GM12801 (cell line): ENCODE measurements around the gene AQP12B.
"Not testable (repeated sequence)": the region's sequence is repeated elsewhere in the genome, so short reads cannot be mapped to it uniquely, and the experiment has no call there.

Experiments used
- TF ChIP-seq, protein P1 (sequence below): IDR thresholded peaks from one replicate; pipeline ENCODE4 v1.5.1; 2011; ENCODE audit warnings: control low read depth; ENCODE audit not compliant: insufficient read length; ENCODE audit errors: extremely low read depth

AQP12B gene, protein sequence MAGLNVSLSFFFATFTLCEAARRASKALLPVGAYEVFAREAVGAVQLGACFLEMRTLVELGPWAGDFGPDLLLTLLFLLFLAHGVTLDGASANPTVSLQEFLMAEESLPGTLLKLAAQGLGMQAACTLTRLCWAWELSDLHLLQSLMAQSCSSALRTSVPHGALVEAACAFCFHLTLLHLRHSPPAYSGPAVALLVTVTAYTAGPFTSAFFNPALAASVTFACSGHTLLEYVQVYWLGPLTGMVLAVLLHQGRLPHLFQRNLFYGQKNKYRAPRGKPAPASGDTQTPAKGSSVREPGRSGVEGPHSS

DNA sequence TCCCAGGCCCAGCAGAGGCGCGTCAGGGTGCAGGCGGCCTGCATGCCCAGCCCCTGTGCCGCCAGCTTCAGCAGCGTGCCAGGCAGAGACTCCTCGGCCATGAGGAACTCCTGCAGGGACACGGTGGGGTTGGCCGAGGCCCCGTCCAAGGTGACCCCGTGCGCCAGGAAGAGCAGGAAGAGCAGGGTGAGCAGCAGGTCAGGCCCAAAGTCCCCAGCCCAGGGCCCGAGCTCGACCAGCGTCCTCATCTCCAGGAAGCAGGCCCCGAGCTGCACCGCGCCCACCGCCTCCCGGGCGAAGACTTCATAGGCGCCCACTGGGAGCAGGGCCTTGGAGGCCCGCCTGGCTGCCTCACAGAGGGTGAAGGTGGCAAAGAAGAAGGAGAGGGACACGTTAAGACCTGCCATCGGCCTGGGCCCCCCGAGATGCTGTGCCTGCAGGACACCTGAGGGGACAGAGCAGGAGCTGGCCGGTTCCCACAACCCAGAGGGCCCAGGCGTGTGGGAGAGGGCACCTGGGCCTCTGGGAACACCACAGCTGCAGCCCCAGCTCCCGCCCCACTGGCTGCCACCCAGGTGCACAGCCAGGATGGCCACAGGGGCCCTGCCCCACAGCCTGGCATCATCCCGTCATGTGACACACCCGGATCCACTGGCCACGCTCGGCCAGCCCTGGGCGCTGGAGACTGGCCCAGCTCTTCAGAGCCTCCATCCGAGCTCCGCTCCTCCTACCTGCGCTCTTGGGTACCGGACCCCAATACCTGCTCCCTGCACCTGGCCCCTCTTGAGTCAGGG is at the start of gene AQP12B:
AQP12B (minus strand) TSS at position 455 of the 794 bp plus-strand sequence; CDS start at position 407, 48 bp downstream.
- TF ChIP-seq, protein P1, sequence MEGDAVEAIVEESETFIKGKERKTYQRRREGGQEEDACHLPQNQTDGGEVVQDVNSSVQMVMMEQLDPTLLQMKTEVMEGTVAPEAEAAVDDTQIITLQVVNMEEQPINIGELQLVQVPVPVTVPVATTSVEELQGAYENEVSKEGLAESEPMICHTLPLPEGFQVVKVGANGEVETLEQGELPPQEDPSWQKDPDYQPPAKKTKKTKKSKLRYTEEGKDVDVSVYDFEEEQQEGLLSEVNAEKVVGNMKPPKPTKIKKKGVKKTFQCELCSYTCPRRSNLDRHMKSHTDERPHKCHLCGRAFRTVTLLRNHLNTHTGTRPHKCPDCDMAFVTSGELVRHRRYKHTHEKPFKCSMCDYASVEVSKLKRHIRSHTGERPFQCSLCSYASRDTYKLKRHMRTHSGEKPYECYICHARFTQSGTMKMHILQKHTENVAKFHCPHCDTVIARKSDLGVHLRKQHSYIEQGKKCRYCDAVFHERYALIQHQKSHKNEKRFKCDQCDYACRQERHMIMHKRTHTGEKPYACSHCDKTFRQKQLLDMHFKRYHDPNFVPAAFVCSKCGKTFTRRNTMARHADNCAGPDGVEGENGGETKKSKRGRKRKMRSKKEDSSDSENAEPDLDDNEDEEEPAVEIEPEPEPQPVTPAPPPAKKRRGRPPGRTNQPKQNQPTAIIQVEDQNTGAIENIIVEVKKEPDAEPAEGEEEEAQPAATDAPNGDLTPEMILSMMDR: not testable (repeated sequence)

DNA sequence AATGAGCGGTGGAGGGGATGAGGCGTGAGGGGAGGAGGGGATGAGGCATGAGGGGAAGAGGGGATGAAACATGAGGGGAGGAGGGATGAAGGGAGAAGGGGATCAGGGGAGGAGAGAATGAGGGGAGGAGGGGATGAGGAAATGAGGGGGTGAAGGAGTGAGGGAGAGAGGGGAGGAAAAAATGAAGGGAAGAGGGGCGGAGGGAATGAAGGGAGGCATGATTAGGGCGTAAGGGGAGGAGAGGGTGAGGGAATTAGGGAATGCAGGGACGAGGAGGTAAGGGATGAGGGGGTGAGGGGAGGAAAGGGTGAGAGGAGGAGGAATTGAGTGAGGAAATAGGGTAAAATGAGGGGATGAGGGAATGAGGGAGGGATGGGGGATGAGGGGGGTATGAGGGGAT is 49.5 kb upstream of the AQP12B start:
- TF ChIP-seq, protein P1: no peak

DNA sequence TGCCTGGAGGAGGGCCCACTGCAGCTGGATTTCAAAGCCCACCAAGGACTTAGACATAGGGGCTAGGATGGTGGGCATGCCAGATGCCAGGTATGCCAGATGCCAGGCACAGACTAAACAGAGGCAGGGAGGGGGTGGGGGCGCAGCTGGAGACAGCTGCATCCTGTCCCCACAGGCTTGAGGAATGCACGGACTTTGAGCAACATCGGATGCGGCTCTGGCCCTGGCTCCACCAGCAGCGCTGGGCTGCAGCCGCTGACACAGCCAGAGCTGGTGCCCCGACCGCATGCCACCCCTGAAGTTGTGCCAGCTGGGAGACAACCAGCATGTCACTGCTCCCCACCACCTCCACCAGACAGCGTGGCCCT is 48.5 kb upstream of the AQP12B start:
- TF ChIP-seq, protein P1: no peak

DNA sequence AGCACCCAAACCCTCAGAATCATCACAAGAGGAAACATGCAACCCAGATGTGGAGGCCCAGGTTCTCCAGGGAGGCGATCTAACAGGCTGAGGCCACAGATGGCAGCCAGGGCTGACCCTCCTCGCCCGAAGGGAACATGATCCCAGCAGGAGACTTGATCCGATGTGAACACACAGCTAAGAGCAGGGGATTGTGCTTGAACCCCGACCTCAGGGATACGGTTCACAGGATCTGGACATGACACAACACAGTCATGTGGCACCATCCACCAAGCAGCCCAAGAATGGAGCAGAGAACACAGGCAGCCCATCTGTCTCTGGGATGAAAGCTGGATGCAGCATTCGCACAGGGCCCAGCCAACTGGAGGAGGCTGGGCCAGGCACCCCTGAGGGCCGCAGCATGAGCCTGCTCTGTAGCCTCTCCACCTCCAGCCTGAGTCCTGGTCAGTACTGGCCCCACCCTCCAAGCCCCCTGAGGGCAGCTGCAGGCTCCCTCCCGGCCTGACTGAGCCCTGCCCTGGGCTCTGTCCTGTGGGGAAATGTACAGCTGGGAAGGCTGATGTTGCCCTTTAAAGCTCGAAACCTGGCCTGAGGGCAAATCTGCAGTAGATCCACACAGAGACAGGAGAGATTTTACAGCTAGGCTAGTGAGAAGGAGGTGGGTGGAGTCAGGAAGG is 48.0 kb upstream of the AQP12B start:
- TF ChIP-seq, protein P1: no peak

DNA sequence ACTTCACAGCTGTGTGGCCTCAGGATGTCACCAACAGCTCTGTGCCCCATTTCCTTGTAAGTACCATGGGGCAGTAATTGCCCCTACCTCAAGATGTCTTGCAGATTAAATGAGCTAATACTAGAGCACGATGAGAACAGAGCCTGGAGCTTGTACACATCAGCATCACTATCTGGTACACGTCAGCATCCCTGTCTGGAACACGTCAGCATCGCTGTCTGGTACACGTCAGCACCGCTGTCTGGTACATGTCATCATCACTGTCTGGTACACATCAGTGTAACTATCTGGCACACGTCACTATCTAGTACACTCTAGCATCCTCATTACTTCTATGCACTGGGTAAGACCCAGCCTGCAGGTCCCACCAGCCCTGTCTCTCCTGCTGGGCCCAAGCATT is 46.1 kb upstream of the AQP12B start:
- TF ChIP-seq, protein P1: no peak

DNA sequence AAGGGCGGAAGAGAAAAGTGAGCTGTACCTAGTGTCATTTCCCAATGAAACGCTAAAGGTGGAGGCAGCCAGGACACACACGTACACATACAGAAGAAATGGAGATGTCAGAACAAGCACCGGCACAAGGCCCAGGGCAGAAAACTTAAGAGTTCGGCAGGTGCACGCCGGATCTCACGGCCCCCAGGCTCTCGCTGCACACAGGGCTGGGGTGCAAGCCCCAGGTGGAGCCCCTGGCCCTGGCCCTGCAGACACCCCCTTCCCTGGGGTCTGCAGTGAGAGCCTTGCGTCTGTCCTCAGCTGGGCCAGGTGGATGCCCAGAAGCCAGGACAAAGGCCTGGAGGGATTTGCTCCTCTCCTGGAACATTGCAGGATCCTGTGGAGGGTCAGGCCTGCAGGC is 45.7 kb upstream of the AQP12B start:
- TF ChIP-seq, protein P1: no peak

DNA sequence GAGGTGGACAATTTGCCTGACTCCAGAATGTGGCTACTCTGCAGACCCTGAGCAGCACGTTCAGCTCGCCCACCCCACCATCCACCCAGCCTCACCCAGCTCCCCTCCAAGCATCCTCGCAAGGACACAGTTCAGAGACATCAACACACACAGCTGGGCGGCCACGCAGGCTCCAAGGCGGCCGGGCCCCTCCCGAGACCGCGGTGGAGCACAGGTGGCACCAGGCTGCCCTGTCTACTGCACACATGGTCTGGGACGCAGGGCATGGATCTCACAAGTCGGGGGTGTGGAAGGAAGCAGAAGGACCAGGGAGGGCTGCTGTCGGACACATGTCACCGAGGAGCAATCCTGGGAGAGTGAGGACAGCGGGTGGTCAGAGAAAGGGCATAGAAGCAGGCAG is 45.2 kb upstream of the AQP12B start:
- TF ChIP-seq, protein P1: no peak
